GM19397 (cell line): ENCODE results near the gene PFKFB3.
"Not testable (repeated sequence)": the region's sequence is repeated elsewhere in the genome, so short reads cannot be mapped to it uniquely, and the experiment has no call there.

Experiments used
- ATAC-seq: cut with Tn5 transposase; IDR thresholded peaks from one replicate; pipeline ENCODE4 v1.9.1; 2021; ENCODE audit warnings: mild to moderate bottlenecking, moderate library complexity; ENCODE audit not compliant: unreplicated experiment

The PFKFB3 gene

GRCh38 chr10:6177880-6178281, 24.9 kb upstream of the PFKFB3 start:
- no peak for ATAC-seq

- no peak for ATAC-seq
Observed at GRCh38 chr10:6178581-6178980, 24.2 kb upstream of the PFKFB3 start.

GRCh38 chr10:6179078-6179477, 23.7 kb upstream of the PFKFB3 start:
- ATAC-seq = no peak

GRCh38 chr10:6180480-6181110, 22.1 kb upstream of the PFKFB3 start:
- no peak for ATAC-seq

- no peak for ATAC-seq
Observed at GRCh38 chr10:6181249-6181648, 21.5 kb upstream of the PFKFB3 start.

GRCh38 chr10:6182454-6183098, 20.2 kb upstream of the PFKFB3 start:
- ATAC-seq = no peak

GRCh38 chr10:6185039-6185716, 17.6 kb upstream of the PFKFB3 start:
- ATAC-seq = no peak

GRCh38 chr10:6186894-6187256, 15.9 kb upstream of the PFKFB3 start:
- ATAC-seq = no peak

GRCh38 chr10:6187278-6187677, 15.5 kb upstream of the PFKFB3 start:
- ATAC-seq = no peak

GRCh38 chr10:6190033-6190432, 12.7 kb upstream of the PFKFB3 start:
- ATAC-seq = not testable (repeated sequence)

- ATAC-seq = no peak
Observed at GRCh38 chr10:6191147-6191546, 11.6 kb upstream of the PFKFB3 start.

- no peak for ATAC-seq
Observed at GRCh38 chr10:6191569-6191968, 11.2 kb upstream of the PFKFB3 start.

- ATAC-seq = not testable (repeated sequence)
Observed at GRCh38 chr10:6193342-6193741, 9.4 kb upstream of the PFKFB3 start.

- no peak for ATAC-seq
Observed at GRCh38 chr10:6194311-6194710, 8.4 kb upstream of the PFKFB3 start.

- ATAC-seq = no peak
Observed at GRCh38 chr10:6195376-6195775, 7.4 kb upstream of the PFKFB3 start.

- no peak for ATAC-seq
Observed at GRCh38 chr10:6195846-6196245, 6.9 kb upstream of the PFKFB3 start.

- ATAC-seq = not testable (repeated sequence)
Observed at GRCh38 chr10:6196524-6196923, 6.2 kb upstream of the PFKFB3 start.

GRCh38 chr10:6197321-6197720, 5.4 kb upstream of the PFKFB3 start:
- ATAC-seq = no peak

GRCh38 chr10:6198171-6198570, 4.6 kb upstream of the PFKFB3 start:
- ATAC-seq = no peak

- no peak for ATAC-seq
Observed at GRCh38 chr10:6199131-6199733, 3.5 kb upstream of the PFKFB3 start.

GRCh38 chr10:6200440-6200733, 2.3 kb upstream of the PFKFB3 start:
- ATAC-seq = no peak
